ENCODE results near the gene GLI3. TPM values are rescaled to one million over a fixed set of nuclear protein-coding genes. Genes with fewer than 3 reads are reported as not detected.

GLI3 gene
- polyA plus RNA-seq, 1 experiment = 6.0 TPM

DNA sequence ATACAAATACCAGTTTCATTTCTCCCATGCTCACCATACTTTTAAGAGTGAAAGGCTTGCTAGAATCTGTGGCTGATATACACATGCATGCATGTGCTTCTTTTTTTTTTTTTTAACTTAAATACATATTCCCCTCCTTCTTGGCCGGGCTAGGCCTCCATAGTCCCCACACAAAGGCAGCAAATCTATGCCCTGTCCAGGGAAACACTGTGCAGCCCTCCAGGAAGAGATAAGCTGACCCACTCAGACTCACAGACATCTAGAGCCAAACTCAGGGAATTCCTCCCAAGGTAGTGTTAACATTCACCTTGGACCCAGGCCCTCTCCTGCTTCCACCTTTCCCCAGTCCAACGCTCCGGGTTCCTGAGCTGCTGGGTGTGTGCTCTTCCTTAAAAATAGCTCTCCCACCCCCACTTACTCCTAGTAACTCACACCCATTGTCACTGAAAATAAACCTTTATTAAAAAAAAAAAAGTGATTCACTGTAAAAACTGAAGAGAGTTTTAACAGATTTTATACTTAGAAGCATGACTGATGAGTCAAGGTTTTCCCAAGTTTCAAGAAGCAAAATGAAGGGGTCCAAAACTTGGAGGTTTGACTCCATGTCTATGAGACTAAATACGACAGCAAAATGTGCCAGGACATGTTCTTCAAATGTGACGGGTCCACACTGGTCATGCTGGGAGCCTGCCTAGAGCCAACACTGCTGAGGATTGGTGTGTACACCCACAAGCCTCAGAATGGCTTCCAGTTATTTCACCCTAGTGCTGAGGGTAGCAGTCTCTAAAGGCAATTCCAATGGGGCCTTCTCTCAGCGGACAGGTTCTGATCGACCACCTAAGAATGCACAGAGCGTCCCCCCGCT, 159.5 kb downstream of the GLI3 start:
- DNase-seq (ENCODE audit: low read depth, low spot score) = no peak
- POLR2A ChIA-PET = no interaction called here
- no peaks in the 10 kb centered on the region for H3K9me3 ChIP-seq (ENCODE audit: control insufficient read depth, insufficient read depth, low read length)
- H3K27me3 ChIP-seq (ENCODE audit: control insufficient read depth, insufficient read depth, low read length) = no peaks in the 10 kb centered on the region
- CTCF ChIA-PET = interaction anchor here (1.1 kb wide), 1 partner anchor 100 kb away, joined by 3 read pairs; no protein-coding TSS in a partner anchor
- no peak overlapping the region for H3K4me3 ChIP-seq (ENCODE audit: low read depth, low read length)
- no peak overlapping the region for H3K27ac ChIP-seq (ENCODE audit: low read depth, low read length)
- TF ChIP-seq, protein P1, sequence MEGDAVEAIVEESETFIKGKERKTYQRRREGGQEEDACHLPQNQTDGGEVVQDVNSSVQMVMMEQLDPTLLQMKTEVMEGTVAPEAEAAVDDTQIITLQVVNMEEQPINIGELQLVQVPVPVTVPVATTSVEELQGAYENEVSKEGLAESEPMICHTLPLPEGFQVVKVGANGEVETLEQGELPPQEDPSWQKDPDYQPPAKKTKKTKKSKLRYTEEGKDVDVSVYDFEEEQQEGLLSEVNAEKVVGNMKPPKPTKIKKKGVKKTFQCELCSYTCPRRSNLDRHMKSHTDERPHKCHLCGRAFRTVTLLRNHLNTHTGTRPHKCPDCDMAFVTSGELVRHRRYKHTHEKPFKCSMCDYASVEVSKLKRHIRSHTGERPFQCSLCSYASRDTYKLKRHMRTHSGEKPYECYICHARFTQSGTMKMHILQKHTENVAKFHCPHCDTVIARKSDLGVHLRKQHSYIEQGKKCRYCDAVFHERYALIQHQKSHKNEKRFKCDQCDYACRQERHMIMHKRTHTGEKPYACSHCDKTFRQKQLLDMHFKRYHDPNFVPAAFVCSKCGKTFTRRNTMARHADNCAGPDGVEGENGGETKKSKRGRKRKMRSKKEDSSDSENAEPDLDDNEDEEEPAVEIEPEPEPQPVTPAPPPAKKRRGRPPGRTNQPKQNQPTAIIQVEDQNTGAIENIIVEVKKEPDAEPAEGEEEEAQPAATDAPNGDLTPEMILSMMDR (IDR thresholded peaks at IDR 0.05; ENCODE audit: low read depth, low read length) = no peak

DNA sequence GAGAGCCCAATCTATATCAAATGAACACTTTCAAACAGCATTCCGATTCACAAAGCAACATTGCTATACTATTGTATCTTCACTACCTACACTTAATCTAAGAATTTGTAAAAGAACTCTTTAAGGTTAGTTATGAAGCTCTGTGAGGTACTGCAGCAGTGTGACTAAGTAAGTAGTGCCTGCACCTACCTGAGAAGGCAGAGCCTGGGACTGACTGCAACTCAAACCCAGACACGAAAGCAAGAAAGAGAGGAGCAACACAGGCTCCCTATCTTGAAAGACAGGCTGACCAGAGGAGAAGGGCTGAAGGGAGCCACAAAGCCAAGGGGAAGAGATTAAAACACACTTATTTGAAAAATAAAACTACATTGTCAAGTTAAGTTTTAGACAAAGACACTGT, 160.1 kb downstream of the GLI3 start:
- Histone ChIP-seq H3K9me3 (ENCODE audit: control insufficient read depth, insufficient read depth, low read length) (no peaks in the 10 kb centered on the region), H3K27ac (ENCODE audit: low read depth, low read length) (no peak overlapping the region), H3K4me3 (ENCODE audit: low read depth, low read length) (no peak overlapping the region), H3K27me3 (ENCODE audit: control insufficient read depth, insufficient read depth, low read length) (no peaks in the 10 kb centered on the region)
- DNase-seq (ENCODE audit: low read depth, low spot score) = no peak
- CTCF ChIA-PET = no interaction called here
- POLR2A ChIA-PET = interaction anchor here (0.6 kb wide), 1 partner anchor 110 kb away, joined by 3 read pairs; no protein-coding TSS in a partner anchor
- TF ChIP-seq, protein P1 (IDR thresholded peaks at IDR 0.05; ENCODE audit: low read depth, low read length) = no peak

GRCh38 chr7:42075418-42075817, 161.6 kb downstream of the GLI3 start:
- no peak overlapping the region for H3K27ac ChIP-seq (ENCODE audit: low read depth, low read length)
- DNase-seq (ENCODE audit: low read depth, low spot score) = no peak
- CTCF ChIA-PET = no interaction called here
- no peaks in the 10 kb centered on the region for H3K9me3 ChIP-seq (ENCODE audit: control insufficient read depth, insufficient read depth, low read length)
- H3K27me3 ChIP-seq (ENCODE audit: control insufficient read depth, insufficient read depth, low read length) = no peaks in the 10 kb centered on the region
- POLR2A ChIA-PET = no interaction called here
- TF ChIP-seq, protein P1 (IDR thresholded peaks at IDR 0.05; ENCODE audit: low read depth, low read length) = no peak
- H3K4me3 ChIP-seq (ENCODE audit: low read depth, low read length) = no peak overlapping the region

GRCh38 chr7:42074076-42074475, 162.9 kb downstream of the GLI3 start:
- POLR2A ChIA-PET = no interaction called here
- Histone ChIP-seq H3K27me3 (ENCODE audit: control insufficient read depth, insufficient read depth, low read length) (no peaks in the 10 kb centered on the region), H3K27ac (ENCODE audit: low read depth, low read length) (no peak overlapping the region), H3K9me3 (ENCODE audit: control insufficient read depth, insufficient read depth, low read length) (no peaks in the 10 kb centered on the region), H3K4me3 (ENCODE audit: low read depth, low read length) (no peak overlapping the region)
- CTCF ChIA-PET = interaction anchor here (0.6 to 1.3 kb wide), 2 partner anchors 95 to 671 kb away, joined by 3 to 6 read pairs; no protein-coding TSS in a partner anchor
- TF ChIP-seq, protein P1 (IDR thresholded peaks at IDR 0.05; ENCODE audit: low read depth, low read length) = no peak
- DNase-seq (ENCODE audit: low read depth, low spot score) = no peak

All from AG04450 (cell line).